Endothelial cell of umbilical vein (primary cell): ENCODE results near the gene BPGM. TPM values are rescaled to one million over a fixed set of nuclear protein-coding genes. Genes with fewer than 3 reads are reported as not detected.

Source experiments
- BruUV-seq: library from RNA; stranded (reverse); fragments of 400-500 nt; replicated peaks from 2 replicates; lab custom pipeline; 2021; lab: Mats Ljungman, UMichigan
- CTCF ChIA-PET: fragments of 300-600, 350-600 bp; sonication (Branson Sonifier 250); formaldehyde crosslinking; loops from one replicate; lab custom pipeline; 2021; ENCODE audit warnings: antibody characterized with exemption, inconsistent platforms; lab: Charles Lee
- POLR2A ChIA-PET: fragments of 300-600, 350-600 bp; sonication (Branson Sonifier 250); formaldehyde crosslinking; loops from one replicate; lab custom pipeline; 2021; ENCODE audit warnings: antibody characterized with exemption, inconsistent platforms; lab: Charles Lee
- DNase-seq: peaks from one replicate; pipeline ENCODE4 v3.0.0-alpha.2; 2011; ENCODE audit warnings: low read depth, low spot score
- FAIRE-seq: peaks from 2 replicates; lab custom pipeline; 2011; peaks lifted over from hg19 to GRCh38; lab: Jason Lieb, UNC
- H2AFZ ChIP-seq: 2 replicates; pipeline ENCODE4 v1.6.0; 2012; ENCODE audit warnings: low read depth, low read length, control low read depth, inconsistent platforms
- H3K27ac ChIP-seq: 2 replicates; pipeline ENCODE4 v1.5.1; 2011; ENCODE audit warnings: low read depth, mild to moderate bottlenecking, control low read depth, low read length, moderate library complexity; ENCODE audit not compliant: insufficient read depth
- H3K27me3 ChIP-seq, 2 experiments: 2 replicates each; pipeline versions ENCODE4 v1.6.0 to v1.6.1; 2011; ENCODE audit warnings: low read length in 2 of 2, mixed read lengths in 1 of 2; ENCODE audit not compliant: control insufficient read depth in 2 of 2, insufficient read depth in 2 of 2
- H3K36me3 ChIP-seq, 2 experiments: 2 replicates in 1 of 2; 3 replicates in 1 of 2; pipeline ENCODE4 v1.5.1; 2011; ENCODE audit warnings: low read length in 2 of 2, mild to moderate bottlenecking in 1 of 2, moderate library complexity in 1 of 2; ENCODE audit not compliant: control insufficient read depth in 2 of 2, insufficient read depth in 2 of 2; ENCODE audit errors: extremely low read depth in 1 of 2
- H3K4me1 ChIP-seq: 3 replicates; pipeline ENCODE4 v1.5.1; 2011; ENCODE audit warnings: mild to moderate bottlenecking, low read length; ENCODE audit not compliant: control insufficient read depth, insufficient read depth; ENCODE audit errors: extremely low read depth
- H3K4me2 ChIP-seq: 2 replicates; pipeline ENCODE4 v1.6.1; 2011; ENCODE audit warnings: low read length, control low read depth, mixed read lengths; ENCODE audit not compliant: insufficient read depth
- H3K4me3 ChIP-seq, 3 experiments: fragments of 200-600 bp in 1 of 3; sonication (generic), shearing (Covaris generic) in 1 of 3; replicated peaks in 1 of 3; 2 replicates each; pipeline ENCODE4 v1.5.1; 2011 to 2016; ENCODE audit warnings: control low read depth in 3 of 3, low read length in 3 of 3, mild to moderate bottlenecking in 2 of 3, inconsistent platforms in 1 of 3, low read depth in 1 of 3, moderate library complexity in 1 of 3; ENCODE audit not compliant: insufficient read depth in 1 of 3
- H3K79me2 ChIP-seq: 2 replicates; pipeline ENCODE4 v1.6.0; 2012; ENCODE audit warnings: low read length, inconsistent platforms; ENCODE audit not compliant: control insufficient read depth, insufficient read depth
- H3K9ac ChIP-seq: replicated peaks from 2 replicates; pipeline ENCODE3; 2011; ENCODE audit warnings: low read length, control low read depth; ENCODE audit not compliant: insufficient read depth; ENCODE audit errors: extremely low read depth
- H3K9me1 ChIP-seq: replicated peaks from 3 replicates; pipeline ENCODE4 v1.6.0; 2011; ENCODE audit warnings: mild to moderate bottlenecking, low read length; ENCODE audit not compliant: control insufficient read depth, insufficient read depth; ENCODE audit errors: extremely low read depth
- H3K9me3 ChIP-seq: replicated peaks from 2 replicates; pipeline ENCODE4 v1.5.1; 2012; ENCODE audit warnings: low read length, inconsistent platforms; ENCODE audit not compliant: control insufficient read depth, insufficient read depth
- H4K20me1 ChIP-seq: replicated peaks from 2 replicates; pipeline ENCODE3; 2011; ENCODE audit warnings: mild to moderate bottlenecking, low read length; ENCODE audit not compliant: control insufficient read depth, insufficient read depth; ENCODE audit errors: extremely low read depth
- EZH2 ChIP-seq: IDR thresholded peaks from 2 replicates; pipeline ENCODE4 v1.6.1; 2012; ENCODE audit warnings: borderline replicate concordance, low read depth, mild to moderate bottlenecking, moderate library complexity, low read length, inconsistent platforms; ENCODE audit not compliant: severe bottlenecking
- FOS ChIP-seq: IDR thresholded peaks from 2 replicates; pipeline ENCODE4 v1.6.1; 2011; ENCODE audit warnings: mild to moderate bottlenecking, low read length, moderate library complexity, borderline replicate concordance; ENCODE audit not compliant: insufficient read depth
- GATA2 ChIP-seq: IDR thresholded peaks from 2 replicates; pipeline ENCODE4 v1.7.0; 2011; ENCODE audit warnings: low read depth, mild to moderate bottlenecking, moderate library complexity, mixed read lengths, low read length; ENCODE audit not compliant: insufficient read length, insufficient read depth
- JUN ChIP-seq: IDR thresholded peaks from 2 replicates; pipeline ENCODE4 v1.6.1; 2011; ENCODE audit warnings: borderline replicate concordance, low read depth; ENCODE audit not compliant: insufficient read length, insufficient read depth
- MYC ChIP-seq: IDR thresholded peaks from one replicate; pipeline ENCODE4 v1.6.1; 2011; ENCODE audit warnings: mild to moderate bottlenecking, low read depth, low read length
- POLR2A ChIP-seq: IDR thresholded peaks from 2 replicates; pipeline ENCODE4 v1.6.1; 2012; ENCODE audit warnings: low read depth, mild to moderate bottlenecking, control low read depth, low read length
- POLR2AphosphoS5 ChIP-seq: IDR thresholded peaks from 2 replicates; pipeline ENCODE4 v1.6.1; 2012; ENCODE audit warnings: low read depth, mild to moderate bottlenecking, control low read depth, low read length, moderate library complexity; ENCODE audit not compliant: insufficient read depth
- dilution Hi-C: fragments of 300-500 bp; cut with MboI; formaldehyde crosslinking; loops from one replicate; pipeline ENCODE4 v1.15.0; 2019; ENCODE audit warnings: low sequenced_read_pairs; ENCODE audit not compliant: extremely low pct_ligation_motif_present
- intact Hi-C: fragments of 100-400 bp; cut with micrococcal nuclease; formaldehyde crosslinking; loops from one replicate; pipeline ENCODE4 v1.10.0; 2022
- polyA plus RNA-seq, 4 experiments: library from polyadenylated mRNA; depleted of rRNA in 3 of 4; stranded (reverse) in 3 of 4; unstranded in 1 of 4; fragments of >200 nt; gene quantifications; 2 replicates each; pipeline versions ENCODE4 v1.2.1 to v1.2.3, GENCODE V29; 2011 to 2012; ENCODE audit warnings: missing spikeins in 1 of 4
- total RNA-seq: library from RNA; stranded (reverse); gene quantifications from 2 replicates; pipeline ENCODE4 v1.2.3, GENCODE V29; 2021
- TF ChIP-seq, protein P1 (sequence below), 2 donors: IDR thresholded peaks; 1 replicate in 1 of 2; 2 replicates in 1 of 2; pipeline ENCODE4 v1.5.1; 2011; ENCODE audit warnings: low read length in 2 of 2, mild to moderate bottlenecking in 2 of 2, moderate library complexity in 2 of 2, control low read depth in 1 of 2, inconsistent platforms in 1 of 2, low read depth in 1 of 2; ENCODE audit not compliant: insufficient read depth in 1 of 2; ENCODE audit errors: extremely low read depth in 1 of 2
- TF ChIP-seq, protein P2 (sequence below): IDR thresholded peaks from 2 replicates; pipeline ENCODE4 v1.6.1; 2011; ENCODE audit not compliant: insufficient read depth, insufficient read length

The BPGM gene
- total and polyA plus RNA-seq, 2 donors (not counting 3 experiments of a cell fraction or from before 2014, with no cell fraction given): 24.2 to 28.3 TPM

DNA sequence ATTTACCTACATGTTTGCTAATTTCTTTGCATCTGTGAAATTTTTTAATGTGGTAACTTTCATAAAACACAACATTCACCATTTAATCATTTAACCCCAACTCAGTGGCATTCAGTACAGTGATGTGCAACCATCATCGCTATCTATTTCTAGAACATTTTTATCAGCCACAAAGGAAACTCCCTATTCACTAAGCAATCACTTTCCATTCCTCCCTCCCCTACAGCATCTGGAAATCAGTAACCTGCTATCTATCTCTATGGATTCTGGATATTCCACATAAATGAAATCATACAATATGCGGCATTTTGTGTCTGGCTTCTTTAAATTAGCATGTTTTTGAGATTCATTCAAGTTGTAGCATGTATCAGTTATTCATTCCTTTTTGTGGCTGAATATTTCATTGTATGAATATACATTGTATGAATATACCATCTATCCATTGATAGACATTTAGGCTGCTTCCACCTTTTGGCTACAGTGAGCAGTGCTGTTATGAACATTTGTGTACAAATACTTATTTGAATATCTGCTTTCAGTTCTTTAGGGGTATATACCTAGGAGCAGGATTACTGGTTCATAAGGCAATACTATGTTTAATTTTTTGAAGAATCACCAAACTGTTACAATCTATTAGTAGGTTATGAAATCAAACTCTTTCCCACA is 19.4 kb upstream of the BPGM start:
- DNase-seq (no peak), FAIRE-seq (no peak)
- BruUV-seq: no TSS peak
- Histone ChIP-seq H4K20me1 (no peaks in the 10 kb centered on the region), H3K27ac (no peak overlapping the region), H3K79me2 (no peaks in the 10 kb centered on the region), H3K27me3 (no peaks in the 10 kb centered on the region), H2AFZ (no peak overlapping the region), H3K9me1 (no peaks in the 10 kb centered on the region), H3K4me2 (no peak overlapping the region), H3K9ac (no peak overlapping the region), H3K4me3 (no peak overlapping the region), H3K4me1 (peaks cover 22% of the 10 kb centered on the region), H3K9me3 (no peaks in the 10 kb centered on the region), H3K36me3 (no peaks in the 10 kb centered on the region)
- dilution Hi-C loops: no loop called here
- TF ChIP-seq JUN: no peak
- TF ChIP-seq FOS: no peak
- no peak for TF ChIP-seq POLR2AphosphoS5
- TF ChIP-seq, protein P1, sequence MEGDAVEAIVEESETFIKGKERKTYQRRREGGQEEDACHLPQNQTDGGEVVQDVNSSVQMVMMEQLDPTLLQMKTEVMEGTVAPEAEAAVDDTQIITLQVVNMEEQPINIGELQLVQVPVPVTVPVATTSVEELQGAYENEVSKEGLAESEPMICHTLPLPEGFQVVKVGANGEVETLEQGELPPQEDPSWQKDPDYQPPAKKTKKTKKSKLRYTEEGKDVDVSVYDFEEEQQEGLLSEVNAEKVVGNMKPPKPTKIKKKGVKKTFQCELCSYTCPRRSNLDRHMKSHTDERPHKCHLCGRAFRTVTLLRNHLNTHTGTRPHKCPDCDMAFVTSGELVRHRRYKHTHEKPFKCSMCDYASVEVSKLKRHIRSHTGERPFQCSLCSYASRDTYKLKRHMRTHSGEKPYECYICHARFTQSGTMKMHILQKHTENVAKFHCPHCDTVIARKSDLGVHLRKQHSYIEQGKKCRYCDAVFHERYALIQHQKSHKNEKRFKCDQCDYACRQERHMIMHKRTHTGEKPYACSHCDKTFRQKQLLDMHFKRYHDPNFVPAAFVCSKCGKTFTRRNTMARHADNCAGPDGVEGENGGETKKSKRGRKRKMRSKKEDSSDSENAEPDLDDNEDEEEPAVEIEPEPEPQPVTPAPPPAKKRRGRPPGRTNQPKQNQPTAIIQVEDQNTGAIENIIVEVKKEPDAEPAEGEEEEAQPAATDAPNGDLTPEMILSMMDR (IDR thresholded peaks at IDR 0.05; ENCODE audit: extremely low read depth in 1 of 2, insufficient read depth in 1 of 2, low read depth in 1 of 2, low read length in 2 of 2): no peak
- TF ChIP-seq, protein P2, sequence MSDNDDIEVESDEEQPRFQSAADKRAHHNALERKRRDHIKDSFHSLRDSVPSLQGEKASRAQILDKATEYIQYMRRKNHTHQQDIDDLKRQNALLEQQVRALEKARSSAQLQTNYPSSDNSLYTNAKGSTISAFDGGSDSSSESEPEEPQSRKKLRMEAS: no peak
- TF ChIP-seq MYC: no peak
- TF ChIP-seq GATA2: no peak
- no peak for TF ChIP-seq POLR2A
- TF ChIP-seq EZH2: no peak
- POLR2A ChIA-PET: no interaction called here
- intact Hi-C loops: no loop called here
- CTCF ChIA-PET: interaction anchor here (1.0 kb wide), 1 partner anchor 8 kb away, joined by 3 read pairs; no protein-coding TSS in a partner anchor
